Measurements from ENCODE around the gene DCTPP1.
"Not testable (repeated sequence)": the region's sequence is repeated elsewhere in the genome, so short reads cannot be mapped to it uniquely, and the experiment has no call there.

- TF ChIP-seq EZH2phosphoT487 (IDR thresholded peaks at IDR 0.05; ENCODE audit: insufficient read depth, low read depth); EZH2 (IDR thresholded peaks at IDR 0.05; ENCODE audit: insufficient read depth, poor library complexity, severe bottlenecking): not testable (repeated sequence)
Measured at GRCh38 chr16:30452709-30453580, 23.1 kb upstream of the DCTPP1 start.

Data from GM23248 (cell line).